ENCODE measurements around the gene TMEM132A. TPM values are rescaled to one million over a fixed set of nuclear protein-coding genes. Genes with fewer than 3 reads are reported as not detected.

Gene TMEM132A
- total and polyA plus RNA-seq, 2 of the 13 experiments (the other 11 are each of a cell fraction or from before 2014, with no cell fraction given): 11.1 to 32.9 TPM

GRCh38 chr11:60964801-60965200 lies 40.5 kb downstream of the TMEM132A start:
- H3K4me2 ChIP-seq (ENCODE audit: low read depth, low read length): no peak overlapping the region
- ATAC-seq (no peak), FAIRE-seq (no peak), DNase-seq (ENCODE audit: low spot score) (no peak)
- CTCF ChIA-PET (ENCODE audit: low intra/inter-chr PET ratio, low total read pairs): no interaction called here
- no peak overlapping the region for H2AFZ ChIP-seq (ENCODE audit: low read length)
- no peak overlapping the region for H3K4me3 ChIP-seq (replicated peaks in 1 of 3; ENCODE audit: insufficient read depth in 1 of 3, low read depth in 2 of 3, low read length in 3 of 3)
- POLR2A ChIA-PET: no interaction called here
- BruUV-seq (replicated peaks): no TSS peak
- H3K27ac ChIP-seq (ENCODE audit: extremely low read length, insufficient read depth, low read length): no peak overlapping the region
- in situ Hi-C loops (cut with HindIII; ENCODE audit: extremely low pct_ligation_motif_present, low pct_unique_long_range_greater_than_20kb): no loop called here
- H3K9me3 ChIP-seq (ENCODE audit: low read length): no peaks in the 10 kb centered on the region
- H4K20me1 ChIP-seq (ENCODE audit: insufficient read depth, low read length): no peaks in the 10 kb centered on the region
- TF ChIP-seq IRF2 (CRISPR knock-in tag; IDR thresholded peaks at IDR 0.05): no peak
- TF ChIP-seq ZNF367 (CRISPR knock-in tag; IDR thresholded peaks at IDR 0.05; ENCODE audit: borderline replicate concordance): no peak
- TF ChIP-seq ZNF720 (CRISPR knock-in tag; IDR thresholded peaks at IDR 0.05): no peak
- TF ChIP-seq ZNF781 (CRISPR knock-in tag; IDR thresholded peaks at IDR 0.05; ENCODE audit: borderline replicate concordance, not compliant biosample characterization): no peak
- WGBS (ENCODE audit: low lambda C conversion rate): no CpG with 5 or more reads among the region's 6 CpGs
- H3K27me3 ChIP-seq (ENCODE audit: control insufficient read depth in 1 of 2, insufficient read depth in 2 of 2, low read length in 2 of 2): peaks cover 0 to 36% of the 10 kb centered on the region in 2 experiments; a peak in 2 of 5 replicates
- no peaks in the 10 kb centered on the region for H3K4me1 ChIP-seq (ENCODE audit: insufficient read depth, low read length)
- no peak overlapping the region for H3K9ac ChIP-seq (ENCODE audit: insufficient read depth, low read depth, low read length)
- H3K36me3 ChIP-seq (replicated peaks in 1 of 2; ENCODE audit: control insufficient read depth in 1 of 2, insufficient read depth in 2 of 2, low read length in 2 of 2): no peaks in the 10 kb centered on the region
- intact Hi-C loops (cut with micrococcal nuclease; ENCODE audit: unreplicated experiment): no loop called here
- no peaks in the 10 kb centered on the region for H3K79me2 ChIP-seq (ENCODE audit: insufficient read depth, low read length)

DNA sequence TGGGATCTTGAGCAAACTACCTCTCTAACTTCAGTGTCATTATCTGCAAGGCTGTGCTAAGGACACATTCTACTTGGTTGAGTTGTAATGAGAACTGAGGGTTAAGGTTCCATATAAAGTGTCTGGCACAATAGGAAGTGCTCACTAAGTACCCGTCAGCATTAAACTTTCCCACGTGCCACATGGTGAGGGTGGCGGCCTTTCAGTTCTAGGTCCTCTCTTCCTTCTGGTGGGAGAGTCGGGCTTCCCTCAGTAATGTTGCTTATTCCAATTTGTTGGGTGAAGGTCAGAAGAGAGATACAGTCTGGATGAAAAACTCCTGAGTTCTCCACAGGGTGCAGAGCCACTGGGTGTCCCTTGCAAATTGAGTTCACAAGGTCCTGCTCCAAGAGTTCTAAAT lies 42.6 kb downstream of the TMEM132A start:
- ChIA-PET POLR2A (no interaction called here), CTCF (ENCODE audit: low intra/inter-chr PET ratio, low total read pairs) (no interaction called here)
- in situ Hi-C loops (cut with HindIII; ENCODE audit: extremely low pct_ligation_motif_present, low pct_unique_long_range_greater_than_20kb) (no loop called here), intact Hi-C loops (cut with micrococcal nuclease; ENCODE audit: unreplicated experiment) (no loop called here)
- no peak for FAIRE-seq
- no peaks in the 10 kb centered on the region for H3K79me2 ChIP-seq (ENCODE audit: insufficient read depth, low read length)
- no peaks in the 10 kb centered on the region for H3K36me3 ChIP-seq (replicated peaks in 1 of 2; ENCODE audit: control insufficient read depth in 1 of 2, insufficient read depth in 2 of 2, low read length in 2 of 2)
- no peak overlapping the region for H3K4me3 ChIP-seq (replicated peaks in 1 of 3; ENCODE audit: insufficient read depth in 1 of 3, low read depth in 2 of 3, low read length in 3 of 3)
- no TSS peak for BruUV-seq (replicated peaks)
- no peak overlapping the region for H3K9ac ChIP-seq (ENCODE audit: insufficient read depth, low read depth, low read length)
- no peak for ATAC-seq
- H3K27ac ChIP-seq (ENCODE audit: extremely low read length, insufficient read depth, low read length): no peak overlapping the region
- no peaks in the 10 kb centered on the region for H3K4me1 ChIP-seq (ENCODE audit: insufficient read depth, low read length)
- H3K4me2 ChIP-seq (ENCODE audit: low read depth, low read length): no peak overlapping the region
- peaks cover 2 to 38% of the 10 kb centered on the region in 2 experiments; a peak in 4 of 5 replicates for H3K27me3 ChIP-seq (ENCODE audit: control insufficient read depth in 1 of 2, insufficient read depth in 2 of 2, low read length in 2 of 2)
- H4K20me1 ChIP-seq (ENCODE audit: insufficient read depth, low read length): no peaks in the 10 kb centered on the region
- no peak overlapping the region for H2AFZ ChIP-seq (ENCODE audit: low read length)
- WGBS (ENCODE audit: low lambda C conversion rate): 35% methylated on average over 4 of the region's 4 CpGs
- H3K9me3 ChIP-seq (ENCODE audit: low read length): no peaks in the 10 kb centered on the region
- DNase-seq (ENCODE audit: low spot score): no peak
- TF ChIP-seq ZNF354B (CRISPR knock-in tag; IDR thresholded peaks at IDR 0.05): no peak
- TF ChIP-seq PAWR (CRISPR knock-in tag; IDR thresholded peaks at IDR 0.05; ENCODE audit: borderline replicate concordance): no peak
- TF ChIP-seq PAF1 (CRISPR knock-in tag; IDR thresholded peaks at IDR 0.05): no peak
- TF ChIP-seq ZNF660 (CRISPR knock-in tag; IDR thresholded peaks at IDR 0.05; ENCODE audit: borderline replicate concordance, low read depth): no peak
- TF ChIP-seq ZMYM4 (CRISPR knock-in tag; IDR thresholded peaks at IDR 0.05): no peak
- TF ChIP-seq KLF11 (CRISPR knock-in tag; IDR thresholded peaks at IDR 0.05): no peak
- TF ChIP-seq MZF1 (CRISPR knock-in tag; IDR thresholded peaks at IDR 0.05; ENCODE audit: borderline replicate concordance): no peak
- no peak for TF ChIP-seq TEAD3 (CRISPR knock-in tag; optimal IDR thresholded peaks at IDR 0.05; ENCODE audit: borderline replicate concordance)
- no peak for TF ChIP-seq ARNT (IDR thresholded peaks at IDR 0.05)
- TF ChIP-seq, protein P1, sequence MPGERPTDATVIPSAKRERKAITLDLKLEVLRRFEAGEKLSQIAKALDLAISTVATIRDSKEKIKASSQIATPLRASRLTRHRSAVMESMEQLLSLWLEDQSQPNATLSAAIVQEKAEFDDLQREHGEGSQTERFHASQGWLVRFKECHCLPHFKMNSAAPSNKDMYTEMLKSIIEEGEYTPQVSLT (CRISPR knock-in tag; IDR thresholded peaks at IDR 0.05; ENCODE audit: borderline replicate concordance, low read depth): no peak
- TF ChIP-seq, protein P2, sequence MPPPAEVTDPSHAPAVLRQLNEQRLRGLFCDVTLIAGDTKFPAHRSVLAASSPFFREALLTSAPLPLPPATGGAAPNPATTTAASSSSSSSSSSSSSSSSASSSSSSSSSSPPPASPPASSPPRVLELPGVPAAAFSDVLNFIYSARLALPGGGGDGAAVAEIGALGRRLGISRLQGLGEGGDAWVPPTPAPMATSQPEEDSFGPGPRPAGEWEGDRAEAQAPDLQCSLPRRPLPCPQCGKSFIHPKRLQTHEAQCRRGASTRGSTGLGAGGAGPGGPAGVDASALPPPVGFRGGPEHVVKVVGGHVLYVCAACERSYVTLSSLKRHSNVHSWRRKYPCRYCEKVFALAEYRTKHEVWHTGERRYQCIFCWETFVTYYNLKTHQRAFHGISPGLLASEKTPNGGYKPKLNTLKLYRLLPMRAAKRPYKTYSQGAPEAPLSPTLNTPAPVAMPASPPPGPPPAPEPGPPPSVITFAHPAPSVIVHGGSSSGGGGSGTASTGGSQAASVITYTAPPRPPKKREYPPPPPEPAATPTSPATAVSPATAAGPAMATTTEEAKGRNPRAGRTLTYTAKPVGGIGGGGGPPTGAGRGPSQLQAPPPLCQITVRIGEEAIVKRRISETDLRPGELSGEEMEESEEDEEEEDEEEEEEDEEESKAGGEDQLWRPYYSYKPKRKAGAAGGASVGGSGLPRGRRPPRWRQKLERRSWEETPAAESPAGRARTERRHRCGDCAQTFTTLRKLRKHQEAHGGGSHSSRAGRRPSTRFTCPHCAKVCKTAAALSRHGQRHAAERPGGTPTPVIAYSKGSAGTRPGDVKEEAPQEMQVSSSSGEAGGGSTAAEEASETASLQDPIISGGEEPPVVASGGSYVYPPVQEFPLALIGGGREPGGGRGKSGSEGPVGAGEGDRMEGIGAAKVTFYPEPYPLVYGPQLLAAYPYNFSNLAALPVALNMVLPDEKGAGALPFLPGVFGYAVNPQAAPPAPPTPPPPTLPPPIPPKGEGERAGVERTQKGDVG (CRISPR knock-in tag; IDR thresholded peaks at IDR 0.05; ENCODE audit: borderline replicate concordance): no peak
- TF ChIP-seq RBM39 (IDR thresholded peaks at IDR 0.05; ENCODE audit: low read depth, low read length, poor library complexity, severe bottlenecking): no peak
